Esophagus muscularis mucosa (tissue), 4 donors: Measurements from ENCODE around the gene CCDC85C. TPM values are rescaled to one million over a fixed set of nuclear protein-coding genes. Genes with fewer than 3 reads are reported as not detected.

Source experiments
- DNase-seq: peaks from one replicate; pipeline ENCODE4 v3.0.0-alpha.2; 2017; ENCODE audit errors: extremely low spot score
- H3K27ac ChIP-seq, 4 donors: fragments of 200-600 bp; sonication (generic); replicated peaks in 1 of 4; 1 replicate in 3 of 4; 2 replicates in 1 of 4; pipeline ENCODE4 v1.5.1; 2016 to 2019; ENCODE audit warnings: mild to moderate bottlenecking in 1 of 4
- H3K27me3 ChIP-seq, 4 donors: fragments of 200-600 bp; sonication (generic); one replicate each; pipeline versions ENCODE4 v1.5.1 to v1.6.0; 2016 to 2019
- H3K36me3 ChIP-seq, 4 donors: fragments of 200-600 bp; sonication (generic); one replicate each; pipeline ENCODE4 v1.5.1; 2016 to 2019
- H3K4me1 ChIP-seq, 4 donors: fragments of 200-600 bp; sonication (generic); one replicate each; pipeline ENCODE4 v1.5.1; 2016 to 2019
- H3K4me3 ChIP-seq, 4 donors: fragments of 200-600 bp; sonication (generic); 1 replicate in 2 of 4; 2 replicates in 2 of 4; pipeline ENCODE4 v1.5.1; 2016 to 2019; ENCODE audit warnings: mild to moderate bottlenecking in 4 of 4, moderate library complexity in 1 of 4
- H3K9me3 ChIP-seq, 4 donors: fragments of 200-600 bp; sonication (generic); 1 replicate in 3 of 4; 2 replicates in 1 of 4; pipeline ENCODE4 v1.5.1; 2016 to 2019
- CTCF ChIP-seq, 3 experiments: fragments of 200-600 bp in 2 of 3; fragments of 450-650 bp in 1 of 3; sonication (generic) in 2 of 3; IDR thresholded peaks; one replicate each; pipeline ENCODE4 v1.5.1; 2017 to 2019; ENCODE audit warnings: antibody characterized with exemption in 3 of 3, mild to moderate bottlenecking in 2 of 3, moderate library complexity in 1 of 3
- EP300 ChIP-seq: sonication (generic); formaldehyde crosslinking; IDR thresholded peaks from one replicate; pipeline ENCODE4 v1.6.1; 2017; ENCODE audit warnings: antibody characterized with exemption
- POLR2A ChIP-seq: fragments of 450-650 bp; IDR thresholded peaks from one replicate; pipeline ENCODE4 v1.6.1; 2017; ENCODE audit warnings: antibody characterized with exemption, moderate library complexity, mild to moderate bottlenecking, low read depth
- POLR2AphosphoS5 ChIP-seq, 2 donors: sonication (generic); formaldehyde crosslinking; IDR thresholded peaks; one replicate each; pipeline ENCODE4 v1.6.1; 2017; ENCODE audit warnings: antibody characterized with exemption in 2 of 2
- WGBS: methylation state at CpG from one replicate; pipeline ENCODE4 v1.1.5; 2018; 5-methylcytosine and 5-hydroxymethylcytosine counted together
- intact Hi-C: fragments of 100-400 bp; cut with DNase I; formaldehyde crosslinking; loops from one replicate; pipeline ENCODE4 v1.15.1; 2023
- total RNA-seq, 4 donors: library from RNA; depleted of rRNA; stranded (reverse); fragments of >200 nt; gene quantifications; one replicate each; pipeline versions ENCODE4 v1.1.0 to v1.2.1, GENCODE V29; 2016

Gene CCDC85C
- total RNA-seq, 4 donors from 2014 or later = 17.9 to 48.7 (median 30.8) TPM

- no peaks in the 10 kb centered on the region for H3K9me3 ChIP-seq
- intact Hi-C loops = no loop called here
- H3K4me1 ChIP-seq = peaks cover 28 to 69% (median 62%) of the 10 kb centered on the region in 4 donors
- H3K27ac ChIP-seq = peak overlapping the region; percentile 93 to 98 (median 96)
- no peak for DNase-seq
- 0% methylated on average over 17 of the region's 17 CpGs for whole genome bisulfite sequencing
- no peak for TF ChIP-seq POLR2AphosphoS5 (IDR thresholded peaks at IDR 0.05)
- no peak for TF ChIP-seq CTCF (IDR thresholded peaks at IDR 0.05)
- TF ChIP-seq POLR2A = no peak
- TF ChIP-seq EP300 = no peak
- peak overlapping the region; percentile 82 to 95 (median 93) for H3K4me3 ChIP-seq
- H3K36me3 ChIP-seq = no peaks in the 10 kb centered on the region
- H3K27me3 ChIP-seq = no peaks in the 10 kb centered on the region
These were observed 122.3 kb downstream of the CCDC85C start for GRCh38 chr14:99481745-99482099.

DNA sequence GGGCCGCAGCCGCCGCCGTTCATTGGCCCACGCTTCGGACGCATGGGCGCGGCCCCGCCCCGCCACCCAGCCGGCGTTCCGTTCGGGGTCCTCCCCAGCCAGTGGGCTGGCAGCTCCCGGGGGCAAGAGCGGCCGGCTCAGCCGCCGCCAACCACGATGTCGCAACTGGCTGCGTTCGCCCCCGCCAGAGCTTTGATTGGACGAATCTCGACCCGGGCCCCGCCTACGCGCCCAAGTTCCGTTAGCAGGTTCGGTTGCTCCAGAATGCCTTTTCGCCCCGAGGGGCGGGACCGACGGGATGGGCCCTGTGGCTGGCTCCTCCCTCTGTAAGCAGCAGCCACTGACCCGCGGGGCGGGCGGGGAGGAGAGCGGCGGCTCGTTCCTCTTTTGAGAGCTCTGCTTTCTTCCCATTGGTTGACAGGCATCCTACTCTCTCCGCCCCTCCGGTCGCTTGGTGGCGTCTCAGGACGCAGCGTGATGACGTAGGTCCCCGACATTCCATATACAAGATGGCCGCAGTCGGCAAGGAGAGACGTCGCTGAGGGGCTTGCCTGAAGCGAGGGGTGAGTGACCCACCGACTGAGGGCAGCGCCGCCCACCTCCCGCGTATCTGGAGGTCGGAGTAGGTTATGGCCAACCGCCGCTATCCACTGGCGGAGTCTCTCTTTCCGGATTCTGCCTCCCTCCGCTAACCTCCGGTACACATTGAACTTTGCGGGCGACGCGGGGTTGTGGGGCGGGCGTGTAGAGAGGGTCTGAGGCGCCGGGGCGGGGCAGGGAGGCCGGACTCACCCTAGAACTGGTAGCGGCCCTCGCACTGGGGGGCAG, 122.9 kb downstream of the CCDC85C start, which contains the start of gene CCNK:
Gene CCNK, plus strand, starts transcription at position 493 of the 828 bp plus-strand sequence. CDS start 11,269 bp downstream, outside the sequence.
- H3K4me3 ChIP-seq = peak within 1 kb of the TSS; percentile 82 to 95 (median 93)
- peak; percentile 100 for DNase-seq
- H3K36me3 ChIP-seq = no peaks in the 10 kb centered on the region
- TF ChIP-seq CTCF (IDR thresholded peaks at IDR 0.05) (peak in 1 of 3 experiments; percentile 22), POLR2AphosphoS5 (IDR thresholded peaks at IDR 0.05) (peak; percentile 99 to 100), EP300 (no peak), POLR2A (peak; percentile 92)
- H3K27me3 ChIP-seq = no peaks in the 10 kb centered on the region
- WGBS = 0% methylated on average over 11 of the region's 82 CpGs
- H3K27ac ChIP-seq = peak within 1 kb of the TSS; percentile 93 to 98 (median 96)
- intact Hi-C loops = no loop called here
- no peaks in the 10 kb centered on the region for H3K9me3 ChIP-seq
- peaks cover 28 to 66% (median 57%) of the 10 kb centered on the region in 4 donors for H3K4me1 ChIP-seq

DNA sequence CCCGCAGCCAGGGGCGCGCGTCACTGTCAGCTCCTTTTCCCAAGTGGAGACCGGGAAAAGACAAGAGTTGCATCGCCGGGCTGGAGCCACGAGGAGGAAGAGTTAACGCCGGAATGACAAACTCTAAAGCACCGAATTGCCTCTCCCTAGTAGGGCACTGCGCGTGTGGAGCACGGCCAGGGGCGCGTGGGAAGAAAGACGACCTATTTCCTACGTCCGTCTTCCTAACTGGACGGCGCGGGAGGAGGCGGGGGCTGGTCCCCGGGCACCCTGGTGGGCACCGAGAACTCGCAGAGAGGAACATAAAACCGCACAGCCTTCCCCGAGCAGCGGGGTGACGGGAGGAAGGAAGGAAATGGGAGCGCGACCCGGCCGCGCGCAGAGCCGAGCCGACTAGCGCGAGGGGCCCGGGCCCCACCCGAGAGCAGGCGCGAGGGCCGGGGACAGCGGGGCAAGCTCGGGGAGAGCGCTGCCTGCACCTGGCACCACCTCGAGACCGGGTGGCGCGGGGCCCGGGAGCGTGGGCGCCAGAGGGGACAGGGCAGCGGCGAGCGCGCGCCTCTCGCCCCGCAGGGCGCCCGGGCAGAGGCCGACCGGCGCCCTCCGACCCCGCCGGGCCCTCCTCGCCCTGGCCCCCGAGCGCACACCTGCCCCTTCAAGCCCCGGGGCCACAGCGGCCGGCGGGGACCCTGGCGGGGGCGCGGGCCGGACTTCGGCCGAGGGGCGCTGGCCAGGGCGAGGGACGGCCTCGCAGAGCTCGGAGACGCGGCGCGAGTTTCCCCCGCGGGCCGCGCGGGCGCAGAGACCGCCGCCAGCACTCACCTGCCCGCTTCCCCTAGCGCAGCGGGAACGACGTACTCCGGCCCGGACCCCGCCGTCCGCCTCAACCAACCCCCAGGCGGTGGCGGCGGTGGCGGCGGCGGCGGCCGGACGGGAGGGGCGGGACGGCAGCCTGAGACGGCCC, 123.8 kb downstream of the CCDC85C start, which contains the start of gene SETD3:
Gene SETD3, minus strand, starts transcription at position 954 of the 964 bp plus-strand sequence. CDS start 15,054 bp downstream, outside the sequence.
- WGBS = 0% methylated on average over 2 of the region's 122 CpGs
- H3K27me3 ChIP-seq = no peaks in the 10 kb centered on the region
- intact Hi-C loops = no loop called here
- peak within 1 kb of the TSS; percentile 93 to 98 (median 96) for H3K27ac ChIP-seq
- H3K9me3 ChIP-seq = no peaks in the 10 kb centered on the region
- DNase-seq = peak; percentile 92
- TF ChIP-seq EP300 (no peak), CTCF (IDR thresholded peaks at IDR 0.05) (peak in 2 of 3 experiments; percentile 9 to 20), POLR2AphosphoS5 (IDR thresholded peaks at IDR 0.05) (peak; percentile 59), POLR2A (peak; percentile 23)
- H3K4me1 ChIP-seq = peaks cover 28 to 66% (median 61%) of the 10 kb centered on the region in 4 donors
- no peaks in the 10 kb centered on the region for H3K36me3 ChIP-seq
- peak within 1 kb of the TSS; percentile 82 to 95 (median 93) for H3K4me3 ChIP-seq

DNA sequence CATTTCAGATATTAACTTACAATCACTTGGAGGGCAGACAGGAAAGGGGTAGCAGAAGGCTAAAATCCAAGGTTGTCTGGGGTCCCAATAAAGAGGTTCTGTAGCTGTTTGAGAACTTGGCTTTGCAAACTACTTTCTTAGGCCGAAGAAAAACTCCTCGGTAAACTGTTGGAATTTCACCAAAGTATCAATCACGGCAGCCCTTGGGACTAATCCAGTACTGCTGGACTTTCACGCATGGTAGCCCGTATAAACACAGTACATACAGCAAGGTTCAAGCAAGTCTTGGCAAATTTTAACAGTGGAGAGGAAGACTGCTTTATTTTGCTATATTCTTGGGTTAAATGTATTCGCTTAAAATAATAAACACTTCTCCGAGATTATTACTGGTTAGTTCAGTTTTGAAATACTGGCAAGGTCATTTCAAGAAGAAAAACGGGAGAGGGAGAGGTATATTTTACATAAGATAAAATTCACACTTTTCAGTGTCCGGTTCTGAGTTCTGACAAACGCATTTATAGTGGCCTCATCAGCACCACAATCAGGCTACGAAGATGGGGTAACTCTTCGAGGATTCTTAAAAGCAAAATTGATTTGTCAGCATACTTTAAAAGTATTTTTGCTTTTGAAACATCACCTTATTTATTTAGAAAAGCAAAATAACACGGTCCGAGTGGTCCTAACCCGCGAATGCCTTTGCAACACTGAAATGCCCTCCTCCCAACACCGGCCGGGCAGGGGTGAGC, 124.7 kb downstream of the CCDC85C start:
- TF ChIP-seq CTCF (IDR thresholded peaks at IDR 0.05) (no peak), EP300 (no peak)
- no peaks in the 10 kb centered on the region for H3K27me3 ChIP-seq
- intact Hi-C loops = no loop called here
- peak overlapping the region; percentile 93 to 98 (median 96) for H3K27ac ChIP-seq
- peaks cover 34 to 69% (median 65%) of the 10 kb centered on the region in 4 donors for H3K4me1 ChIP-seq
- peak overlapping the region; percentile 82 to 95 (median 93) for H3K4me3 ChIP-seq
- WGBS = 12% methylated on average over 18 of the region's 18 CpGs
- H3K9me3 ChIP-seq = no peaks in the 10 kb centered on the region
- H3K36me3 ChIP-seq = no peaks in the 10 kb centered on the region
- no peak for DNase-seq
